GM12892 (cell line): Measurements from ENCODE around the gene EML4.

ENCODE experiments used
- POLR2A ChIP-seq: IDR thresholded peaks from 2 replicates; pipeline ENCODE4 v1.6.1; 2011; ENCODE audit warnings: low read depth, low read length, control low read depth
- POLR2AphosphoS5 ChIP-seq: IDR thresholded peaks from 2 replicates; pipeline ENCODE4 v1.6.1; 2011; ENCODE audit warnings: low read depth, low read length, control low read depth
- TAF1 ChIP-seq: IDR thresholded peaks from 2 replicates; pipeline ENCODE4 v1.6.1; 2011; ENCODE audit warnings: low read depth, mild to moderate bottlenecking, control low read depth, low read length, borderline replicate concordance

- TF ChIP-seq POLR2A: no peak
- no peak for TF ChIP-seq POLR2AphosphoS5
- TF ChIP-seq TAF1: no peak
Observed at GRCh38 chr2:42216694-42217093, 47.5 kb downstream of the EML4 start.
